ENCODE results near the gene PUS10.
"Not testable (repeated sequence)": the region's sequence is repeated elsewhere in the genome, so short reads cannot be mapped to it uniquely, and the experiment has no call there.

Gene PUS10

DNA sequence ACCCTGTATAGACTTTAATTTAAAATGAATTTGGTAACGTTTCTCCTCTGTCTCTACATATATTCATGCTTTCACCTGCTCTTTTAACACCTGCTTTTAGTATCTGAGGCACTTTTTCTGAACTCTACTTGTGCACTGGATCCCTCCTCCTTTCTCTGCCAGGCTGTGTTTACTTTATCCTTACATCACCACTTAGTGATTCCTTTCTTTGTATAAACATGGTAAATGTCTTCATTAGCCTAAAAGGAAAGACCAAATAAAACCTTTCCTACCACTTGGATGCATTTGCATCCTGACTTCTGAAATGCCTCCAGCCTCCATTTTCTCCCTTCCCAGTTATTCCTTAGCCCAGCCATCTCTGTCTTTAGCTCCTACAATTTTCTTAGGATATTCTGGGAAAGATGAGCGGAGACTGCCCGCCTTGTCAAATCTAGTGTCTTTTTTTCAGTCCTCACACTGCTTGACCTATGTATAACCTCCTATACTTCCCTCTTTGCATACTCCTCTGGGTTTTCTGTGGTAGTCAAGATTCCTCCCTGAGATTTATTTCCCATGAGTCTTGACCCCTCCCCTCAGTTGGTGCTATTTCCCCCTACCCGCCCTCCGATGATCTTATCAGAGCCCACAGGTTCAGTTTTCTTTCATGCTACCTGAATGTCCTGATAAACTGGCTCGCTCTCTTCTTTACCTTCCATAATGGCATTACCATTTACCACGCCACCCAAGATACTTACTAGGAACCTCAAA, 91.9 kb downstream of the PUS10 start:
- no peak for DNase-seq

DNA sequence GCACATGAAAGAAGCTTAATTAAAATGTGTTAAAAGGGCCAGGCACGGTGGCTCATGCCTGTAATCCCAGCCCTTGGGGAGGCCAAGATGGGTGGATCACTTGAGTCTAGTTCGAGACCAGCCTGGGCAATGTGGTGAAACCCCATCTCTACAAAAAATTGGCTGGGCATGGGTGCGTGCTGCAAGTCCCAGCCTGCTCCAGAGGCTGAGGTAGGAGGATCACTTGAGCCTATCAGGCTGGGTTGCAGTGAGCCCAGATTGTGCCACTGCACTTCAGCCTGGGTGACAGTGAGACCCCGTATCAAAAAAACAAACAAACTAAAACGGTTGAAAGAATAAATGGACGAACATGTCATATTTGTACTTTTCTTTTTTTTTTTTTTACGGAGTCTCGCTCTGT, 110.7 kb downstream of the PUS10 start:
- DNase-seq: no peak

DNA sequence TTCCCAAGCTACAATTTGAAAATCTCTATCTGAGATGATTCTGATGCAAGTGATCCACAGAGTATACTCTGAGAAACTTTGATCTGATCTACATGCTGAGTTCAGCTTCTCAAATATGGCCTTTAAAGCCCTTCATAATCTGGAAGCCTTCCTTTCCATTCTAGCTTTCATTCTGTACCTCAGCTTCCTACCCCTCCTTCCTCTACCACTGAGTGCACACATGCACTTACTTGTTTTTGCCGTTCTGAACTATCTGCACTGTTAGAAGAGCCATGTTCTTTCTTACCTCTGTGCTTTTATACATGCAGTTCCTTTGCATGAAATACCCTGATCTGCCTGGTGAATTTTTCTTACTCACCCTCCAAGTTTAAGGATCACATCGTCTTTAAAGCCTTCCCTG, 111.7 kb downstream of the PUS10 start:
- no peak for DNase-seq

DNA sequence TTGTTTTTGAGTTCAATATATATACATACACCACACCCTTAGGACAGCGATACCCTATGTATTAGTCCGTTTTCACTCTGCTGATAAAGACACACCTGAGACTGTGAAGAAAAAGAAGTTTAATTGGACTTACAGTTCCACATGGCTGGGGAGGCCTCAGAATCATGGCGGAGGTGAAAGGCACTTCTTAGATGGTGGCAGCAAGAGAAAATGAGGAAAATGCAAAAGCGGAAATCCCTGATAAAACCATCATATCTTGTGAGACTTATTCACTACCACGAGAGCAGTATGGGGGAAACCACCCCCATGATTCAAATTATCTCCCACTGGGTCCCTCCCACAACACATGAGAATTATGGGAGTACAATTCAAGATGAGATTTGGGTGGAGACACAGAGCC, 112.2 kb downstream of the PUS10 start:
- DNase-seq: not testable (repeated sequence)

DNA sequence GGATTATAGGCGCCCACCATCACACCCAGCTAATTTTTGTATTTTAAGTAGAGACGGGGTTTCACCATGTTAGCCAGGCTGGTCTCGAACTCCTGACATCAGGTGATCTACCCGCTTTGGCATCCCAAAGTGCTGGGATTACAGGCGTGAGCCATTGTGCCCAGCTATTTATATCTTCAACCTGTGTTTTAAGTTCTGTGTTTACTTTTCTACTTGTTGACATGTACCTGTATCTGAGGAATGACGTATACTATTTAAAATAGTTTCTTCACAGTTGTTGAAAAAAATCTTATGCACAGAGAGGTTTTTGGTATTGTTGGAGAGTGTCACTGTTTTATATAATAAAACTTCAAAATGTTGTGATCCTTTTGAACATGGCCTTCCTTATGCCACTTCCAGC, 116.8 kb downstream of the PUS10 start:
- DNase-seq: not testable (repeated sequence)

DNA sequence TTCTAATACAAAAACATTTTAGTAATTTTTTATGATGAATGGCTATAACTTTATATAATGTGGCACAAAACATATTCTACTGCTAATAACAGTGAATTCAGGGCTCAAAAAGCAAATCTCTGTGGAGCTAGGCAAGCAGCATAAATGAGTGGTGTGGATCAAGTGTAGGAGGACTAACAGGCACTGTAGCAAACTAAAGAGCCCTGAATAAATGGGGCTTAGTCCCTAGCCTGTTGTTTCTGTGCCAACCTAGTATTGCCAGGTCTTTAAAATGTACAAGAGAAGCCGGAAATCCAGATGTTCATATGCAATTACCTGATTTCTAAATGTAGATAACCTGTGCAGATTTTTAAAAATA, 118.2 kb downstream of the PUS10 start:
- DNase-seq: no peak

DNA sequence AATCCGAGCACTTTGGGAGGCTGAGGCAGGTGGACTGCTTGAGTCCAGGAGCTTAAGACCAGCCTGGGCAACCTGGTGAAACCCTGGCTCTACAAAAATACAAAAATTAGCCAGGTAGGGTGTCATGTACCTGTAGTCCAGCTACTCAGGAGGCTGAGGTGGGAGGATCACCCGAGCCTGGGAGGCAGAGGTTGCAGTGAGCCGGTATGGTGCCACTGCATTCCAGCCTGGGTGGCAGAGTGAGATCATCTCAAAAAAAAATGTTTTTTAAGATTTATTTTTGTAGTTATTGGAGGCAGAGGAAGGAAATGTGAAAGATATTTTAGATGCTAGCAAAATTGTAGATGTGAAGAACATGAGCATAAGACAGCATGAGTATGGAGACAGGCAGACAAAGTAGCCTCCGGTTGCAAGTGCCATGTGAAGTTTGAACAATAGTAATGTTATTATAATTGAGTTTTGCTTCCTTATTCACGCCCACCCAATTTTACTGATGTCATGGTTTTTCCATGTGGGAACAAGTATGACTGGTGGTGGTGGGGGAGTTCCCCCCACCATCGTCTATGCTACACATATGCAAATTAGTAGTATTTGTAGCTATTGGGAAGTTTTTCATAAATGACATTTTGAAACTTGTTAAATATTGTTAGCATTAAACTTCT, 118.7 kb downstream of the PUS10 start:
- no peak for DNase-seq

DNA sequence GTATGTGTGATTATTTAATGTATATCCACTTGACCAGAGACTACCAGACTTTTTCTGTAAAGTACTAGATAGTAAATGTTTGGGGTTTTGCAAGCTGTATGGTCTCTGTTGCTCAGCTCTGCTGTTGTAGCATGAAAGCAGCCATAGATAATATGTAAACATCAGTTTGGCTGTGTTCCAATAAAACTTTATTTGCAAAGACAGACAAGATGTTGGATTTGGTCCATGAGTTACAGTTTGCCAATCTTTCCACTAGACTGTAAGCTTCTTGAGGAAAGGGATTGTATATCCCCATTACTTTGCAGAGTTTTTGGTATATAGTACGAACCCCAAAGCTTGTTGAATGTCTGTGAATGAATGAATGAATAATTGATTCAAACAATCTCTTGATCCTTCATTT, 119.5 kb downstream of the PUS10 start:
- DNase-seq: no peak
